SK-N-SH treated with all-trans-retinoic acid at 6 μM for 48 hours (cell line): Measurements from ENCODE around the gene MTARC1.
A peak's percentile ranks its signal among the peaks of the same experiment; 100 is the strongest.

Source experiments
- ARNTL ChIP-seq: fragments of 450-650 bp; formaldehyde crosslinking; IDR thresholded peaks from 2 replicates; pipeline ENCODE4 v1.5.0; 2020; ENCODE audit warnings: low read depth, mild to moderate bottlenecking, moderate library complexity, borderline replicate concordance
- BACH2 ChIP-seq: fragments of 250-450 bp; sonication (Bioruptor Pico); IDR thresholded peaks from 2 replicates; pipeline ENCODE4 v1.9.0; 2021; ENCODE audit warnings: mild to moderate bottlenecking, borderline replicate concordance
- CSDC2 ChIP-seq: fragments of 250-450 bp; sonication (Bioruptor Pico); IDR thresholded peaks from 2 replicates; pipeline ENCODE4 v1.5.0; 2020; ENCODE audit warnings: mild to moderate bottlenecking, moderate library complexity
- ESRRG ChIP-seq: fragments of 250-450 bp; sonication (Bioruptor Pico); IDR thresholded peaks from 2 replicates; pipeline ENCODE4 v1.6.1; 2021; ENCODE audit warnings: mild to moderate bottlenecking
- OSR1 ChIP-seq: fragments of 250-450 bp; sonication (Bioruptor Pico); IDR thresholded peaks from 2 replicates; pipeline ENCODE4 v1.8.0; 2022; ENCODE audit warnings: moderate library complexity, mild to moderate bottlenecking, inconsistent platforms
- RARB ChIP-seq: fragments of 250-450 bp; sonication (Bioruptor Pico); IDR thresholded peaks from 2 replicates; pipeline ENCODE4 v1.8.0; 2021; ENCODE audit warnings: mild to moderate bottlenecking, moderate library complexity
- SNAI2 ChIP-seq: fragments of 250-450 bp; sonication (Bioruptor Pico); IDR thresholded peaks from 2 replicates; pipeline ENCODE4 v1.5.0; 2020; ENCODE audit warnings: mild to moderate bottlenecking, moderate library complexity
- TOX ChIP-seq: fragments of 250-450 bp; sonication (Bioruptor Pico); IDR thresholded peaks from 2 replicates; pipeline ENCODE4 v1.8.0; 2021; ENCODE audit warnings: mild to moderate bottlenecking, moderate library complexity, borderline replicate concordance
- ZC3H10 ChIP-seq: fragments of 250-450 bp; sonication (Bioruptor Pico); IDR thresholded peaks from 2 replicates; pipeline ENCODE4 v1.5.1; 2021; ENCODE audit warnings: mild to moderate bottlenecking, moderate library complexity
- ZNF565 ChIP-seq: fragments of 450-650 bp; formaldehyde crosslinking; conservative IDR thresholded peaks from 2 replicates; pipeline ENCODE4 v1.5.0; 2020; ENCODE audit warnings: low read depth, mild to moderate bottlenecking, moderate library complexity
- ZNF8 ChIP-seq: fragments of 450-650 bp; formaldehyde crosslinking; IDR thresholded peaks from 2 replicates; pipeline ENCODE4 v1.5.0; 2020; ENCODE audit warnings: mild to moderate bottlenecking, moderate library complexity
- TF ChIP-seq, protein P1 (sequence below): fragments of 250-450 bp; sonication (Bioruptor Pico); IDR thresholded peaks from 2 replicates; pipeline ENCODE4 v1.5.1; 2020; ENCODE audit warnings: low read depth, mild to moderate bottlenecking, moderate library complexity
- TF ChIP-seq, protein P2 (sequence below): fragments of 250-450 bp; sonication (Bioruptor Pico); IDR thresholded peaks from 2 replicates; pipeline ENCODE4 v1.8.0; 2020; ENCODE audit warnings: mild to moderate bottlenecking, moderate library complexity, borderline replicate concordance

DNA sequence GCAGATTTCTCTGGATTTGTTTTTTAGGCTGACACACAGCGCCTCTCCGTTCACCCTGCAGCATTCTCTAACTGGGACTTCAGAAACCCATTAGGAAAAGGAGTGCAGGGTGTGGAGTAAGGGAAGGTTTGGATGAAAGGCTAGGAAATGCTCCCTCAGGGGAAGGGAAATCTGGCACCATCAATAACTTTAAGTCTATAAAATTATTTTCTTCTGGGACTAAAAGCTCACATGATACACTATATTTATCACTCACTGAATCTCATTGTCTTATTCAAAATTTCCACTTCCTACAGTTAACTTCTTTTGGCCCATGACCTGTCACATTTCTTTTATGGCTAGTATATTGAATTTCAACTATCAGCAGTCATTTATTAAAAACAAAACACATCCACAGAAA is 46.7 kb downstream of the MTARC1 start:
- no peak for TF ChIP-seq CSDC2 (CRISPR knock-in tag)
- no peak for TF ChIP-seq BACH2 (CRISPR knock-in tag)
- TF ChIP-seq, protein P1, sequence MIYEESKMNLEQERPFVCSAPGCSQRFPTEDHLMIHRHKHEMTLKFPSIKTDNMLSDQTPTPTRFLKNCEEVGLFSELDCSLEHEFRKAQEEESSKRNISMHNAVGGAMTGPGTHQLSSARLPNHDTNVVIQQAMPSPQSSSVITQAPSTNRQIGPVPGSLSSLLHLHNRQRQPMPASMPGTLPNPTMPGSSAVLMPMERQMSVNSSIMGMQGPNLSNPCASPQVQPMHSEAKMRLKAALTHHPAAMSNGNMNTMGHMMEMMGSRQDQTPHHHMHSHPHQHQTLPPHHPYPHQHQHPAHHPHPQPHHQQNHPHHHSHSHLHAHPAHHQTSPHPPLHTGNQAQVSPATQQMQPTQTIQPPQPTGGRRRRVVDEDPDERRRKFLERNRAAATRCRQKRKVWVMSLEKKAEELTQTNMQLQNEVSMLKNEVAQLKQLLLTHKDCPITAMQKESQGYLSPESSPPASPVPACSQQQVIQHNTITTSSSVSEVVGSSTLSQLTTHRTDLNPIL: no peak
- no peak for TF ChIP-seq ESRRG (CRISPR knock-in tag)
- TF ChIP-seq RARB (CRISPR knock-in tag): no peak
- 0 out of 2 replicates have a peak, but pooled peaks have one; percentile 33 for TF ChIP-seq TOX (CRISPR knock-in tag)
- no peak for TF ChIP-seq ZNF565 (CRISPR knock-in tag)
- TF ChIP-seq ARNTL (CRISPR knock-in tag): no peak
- TF ChIP-seq ZC3H10 (CRISPR knock-in tag): no peak
- no peak for TF ChIP-seq SNAI2 (CRISPR knock-in tag)
- TF ChIP-seq OSR1: no peak
- TF ChIP-seq, protein P2, sequence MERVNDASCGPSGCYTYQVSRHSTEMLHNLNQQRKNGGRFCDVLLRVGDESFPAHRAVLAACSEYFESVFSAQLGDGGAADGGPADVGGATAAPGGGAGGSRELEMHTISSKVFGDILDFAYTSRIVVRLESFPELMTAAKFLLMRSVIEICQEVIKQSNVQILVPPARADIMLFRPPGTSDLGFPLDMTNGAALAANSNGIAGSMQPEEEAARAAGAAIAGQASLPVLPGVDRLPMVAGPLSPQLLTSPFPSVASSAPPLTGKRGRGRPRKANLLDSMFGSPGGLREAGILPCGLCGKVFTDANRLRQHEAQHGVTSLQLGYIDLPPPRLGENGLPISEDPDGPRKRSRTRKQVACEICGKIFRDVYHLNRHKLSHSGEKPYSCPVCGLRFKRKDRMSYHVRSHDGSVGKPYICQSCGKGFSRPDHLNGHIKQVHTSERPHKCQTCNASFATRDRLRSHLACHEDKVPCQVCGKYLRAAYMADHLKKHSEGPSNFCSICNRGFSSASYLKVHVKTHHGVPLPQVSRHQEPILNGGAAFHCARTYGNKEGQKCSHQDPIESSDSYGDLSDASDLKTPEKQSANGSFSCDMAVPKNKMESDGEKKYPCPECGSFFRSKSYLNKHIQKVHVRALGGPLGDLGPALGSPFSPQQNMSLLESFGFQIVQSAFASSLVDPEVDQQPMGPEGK (CRISPR knock-in tag): no peak
- TF ChIP-seq ZNF8 (CRISPR knock-in tag): no peak
